GM12878 (cell line): ENCODE data around the gene CLDN34. TPM values are rescaled to one million over a fixed set of nuclear protein-coding genes. Genes with fewer than 3 reads are reported as not detected.

Experiments
- ATAC-seq: fragments of 200-7000 bp; cut with Tn5 transposase; 3 replicates; pipeline ENCODE4 v1.9.1; 2020; ENCODE audit warnings: mild to moderate bottlenecking, moderate library complexity
- BruUV-seq: library from RNA; stranded (reverse); fragments of 400-500 nt; replicated peaks from 2 replicates; lab custom pipeline; 2021; lab: Mats Ljungman, UMichigan
- CTCF ChIA-PET: fragments of 300-600 bp; sonication (Branson Sonifier 250); formaldehyde crosslinking; extraction: SDS; loops from one replicate; lab custom pipeline; 2021; ENCODE audit warnings: inconsistent platforms; lab: Yijun Ruan, JAX
- POLR2A ChIA-PET: fragments of 350-600 bp; formaldehyde crosslinking; extraction: SDS; loops from one replicate; lab custom pipeline; 2021; ENCODE audit warnings: inconsistent platforms; lab: Charles Lee
- RAD21 ChIA-PET: fragments of 300-600 bp; sonication (Branson Sonifier 250); formaldehyde crosslinking; loops from one replicate; lab custom pipeline; 2023; ENCODE audit warnings: antibody characterized with exemption; ENCODE audit not compliant: unreplicated experiment; lab: Charles Lee
- SMC1A ChIA-PET: fragments of 300-600 bp; sonication (Branson Sonifier 250); formaldehyde crosslinking; loops from one replicate; lab custom pipeline; 2023; ENCODE audit not compliant: unreplicated experiment, uncharacterized antibody; lab: Charles Lee
- DNase-seq: peaks from one replicate; pipeline ENCODE4 v3.0.0-alpha.2; 2011; ENCODE audit warnings: low read depth, low spot score
- FAIRE-seq: peaks from 3 replicates; lab custom pipeline; 2011; peaks lifted over from hg19 to GRCh38; lab: Jason Lieb, UNC
- H2AFZ ChIP-seq: 2 replicates; pipeline ENCODE4 v1.6.0; 2011; ENCODE audit warnings: low read depth, low read length, control low read depth; ENCODE audit not compliant: control insufficient read depth
- H3K27ac ChIP-seq: 2 replicates; pipeline ENCODE4 v1.5.1; 2011; ENCODE audit warnings: control low read depth; ENCODE audit not compliant: control insufficient read depth, insufficient read depth
- H3K27me3 ChIP-seq, 2 experiments: replicated peaks in 1 of 2; 2 replicates each; pipeline versions ENCODE4 v1.6.0 to v1.6.1; 2011; ENCODE audit warnings: low read length in 1 of 2; ENCODE audit not compliant: control insufficient read depth in 2 of 2, insufficient read depth in 2 of 2
- H3K36me3 ChIP-seq, 2 experiments: 2 replicates each; pipeline ENCODE4 v1.5.1; 2011; ENCODE audit warnings: low read length in 1 of 2; ENCODE audit not compliant: control insufficient read depth in 2 of 2, insufficient read depth in 2 of 2
- H3K4me1 ChIP-seq: 2 replicates; pipeline ENCODE4 v1.6.1; 2011; ENCODE audit warnings: mild to moderate bottlenecking, low read length, moderate library complexity, mixed read lengths; ENCODE audit not compliant: control insufficient read depth, insufficient read depth
- H3K4me2 ChIP-seq: 2 replicates; pipeline ENCODE4 v1.6.0; 2011; ENCODE audit warnings: control low read depth; ENCODE audit not compliant: control insufficient read depth, insufficient read depth
- H3K4me3 ChIP-seq: fragments of 200-600 bp; sonication (generic); 2 replicates; pipeline ENCODE4 v1.5.1; 2016
- H3K79me2 ChIP-seq: 2 replicates; pipeline ENCODE4 v1.6.0; 2011; ENCODE audit warnings: low read length; ENCODE audit not compliant: control insufficient read depth, insufficient read depth
- H3K9ac ChIP-seq: 2 replicates; pipeline ENCODE4 v1.8.0; 2011; ENCODE audit warnings: low read length, control low read depth, mixed read lengths; ENCODE audit not compliant: control insufficient read depth, insufficient read depth
- H3K9me3 ChIP-seq: replicated peaks from 3 replicates; pipeline ENCODE4 v1.5.1; 2011; ENCODE audit warnings: mild to moderate bottlenecking, low read length; ENCODE audit not compliant: control insufficient read depth, insufficient read depth
- H4K20me1 ChIP-seq: 2 replicates; pipeline ENCODE4 v1.6.0; 2011; ENCODE audit not compliant: control insufficient read depth, insufficient read depth
- MLLT1 ChIP-seq: fragments of 450-650 bp; IDR thresholded peaks from 2 replicates; pipeline ENCODE4 v1.6.1; 2016; ENCODE audit warnings: mild to moderate bottlenecking
- WGBS: methylation state at CpG from one replicate; pipeline ENCODE4 v1.1.6; 2016; ENCODE audit warnings: low lambda C conversion rate; ENCODE audit not compliant: insufficient replicate concordance, insufficient coverage; ENCODE audit errors: missing lambda C conversion rate; 5-methylcytosine and 5-hydroxymethylcytosine counted together
- in situ Hi-C: fragments of 300-500 bp; cut with MboI; formaldehyde crosslinking; loops from 9 replicates; pipeline ENCODE4 v1.14.3; 2018; ENCODE audit warnings: mixed read lengths
- intact Hi-C: fragments of 100-400 bp; cut with micrococcal nuclease; formaldehyde crosslinking; loops from one replicate; pipeline ENCODE4 v1.14.2; 2022; ENCODE audit not compliant: unreplicated experiment
- polyA plus RNA-seq, 11 experiments: library from polyadenylated mRNA; depleted of rRNA in 4 of 11; unstranded in 6 of 11; stranded (reverse) in 5 of 11; fragments of >200 nt; fragmentation: Nextera tagmentation in 4 of 11; fragmentation: Illumina TruSeq in 1 of 11; extraction: Ambion mirVana in 4 of 11; extraction: Trizol in 1 of 11; gene quantifications; 1 replicate in 1 of 11; 2 replicates in 10 of 11; pipeline versions ENCODE4 v1.2.1 to v1.2.3, GENCODE V29; 2011 to 2016; ENCODE audit warnings: inconsistent platforms in 2 of 11, missing spikeins in 2 of 11, low read depth in 1 of 11
- total RNA-seq, 4 experiments: library from RNA; depleted of rRNA in 3 of 4; stranded (reverse); fragments of >200 nt in 3 of 4; fragmentation: Illumina TruSeq in 1 of 4; extraction: Trizol in 1 of 4; gene quantifications; 2 replicates each; pipeline versions ENCODE4 v1.2.1 to v1.2.3, GENCODE V29; 2013 to 2021

The CLDN34 gene
- total and polyA plus RNA-seq, 10 of the 15 experiments (the other 5 are each of a cell fraction or from before 2014, with no cell fraction given) = not detected

- H3K9me3 ChIP-seq = no peaks in the 10 kb centered on the region; the same call in 2 of the 3 replicates
- no peak overlapping the region for H3K4me3 ChIP-seq
- no peak for TF ChIP-seq MLLT1
- WGBS = 20% methylated on average over 9 of the region's 9 CpGs
- H3K36me3 ChIP-seq = no peaks in the 10 kb centered on the region
- H3K79me2 ChIP-seq = no peaks in the 10 kb centered on the region; the same call in 1 of the 2 replicates
- ChIA-PET SMC1A (interaction anchor here (0.8 to 4.4 kb wide), 15 partner anchors 8 to 107 kb away, joined by 3 to 54 read pairs (median 9); no protein-coding TSS in a partner anchor), CTCF (interaction anchor here (0.6 to 4.5 kb wide), 12 partner anchors 10 to 126 kb away, joined by 3 to 57 read pairs (median 6); no protein-coding TSS in a partner anchor), RAD21 (interaction anchor here (0.7 to 3.0 kb wide), 19 partner anchors 9 to 107 kb away, joined by 3 to 53 read pairs (median 6); no protein-coding TSS in a partner anchor), POLR2A (interaction anchor here (1.0 to 2.7 kb wide), 7 partner anchors 8 to 107 kb away, joined by 3 to 26 read pairs (median 6); no protein-coding TSS in a partner anchor)
- H3K27me3 ChIP-seq = no peaks in the 10 kb centered on the region
- FAIRE-seq (no peak), ATAC-seq (peak; percentile 34), DNase-seq (no peak)
- peaks cover 9% of the 10 kb centered on the region for H3K4me1 ChIP-seq
- H3K27ac ChIP-seq = peak overlapping the region; percentile 33; the same call in 1 of the 2 replicates
- no TSS peak for BruUV-seq
- H2AFZ ChIP-seq = no peak overlapping the region; the same call in 1 of the 2 replicates
- in situ Hi-C loops (no loop called here), intact Hi-C loops (loop anchor here (2.0 kb wide), 1 partner anchor 15 kb away; no protein-coding TSS in a partner anchor)
- H4K20me1 ChIP-seq = no peaks in the 10 kb centered on the region
- no peak overlapping the region for H3K9ac ChIP-seq
- H3K4me2 ChIP-seq = no peak overlapping the region
These were observed 44.8 kb downstream of the CLDN34 start for GRCh38 chrX:10011991-10012390.
